Globus pallidus (tissue), 1 donor: Measurements from ENCODE around the gene ZNF324.
"Not testable (repeated sequence)": the region's sequence is repeated elsewhere in the genome, so short reads cannot be mapped to it uniquely, and the experiment has no call there.

Source experiments
- DNase-seq: peaks from one replicate; pipeline ENCODE4 v3.0.0-alpha.2; 2015; ENCODE audit warnings: low spot score

Gene ZNF324

GRCh38 chr19:58471736-58472135 lies 4.9 kb downstream of the ZNF324 start:
- no peak for DNase-seq

DNA sequence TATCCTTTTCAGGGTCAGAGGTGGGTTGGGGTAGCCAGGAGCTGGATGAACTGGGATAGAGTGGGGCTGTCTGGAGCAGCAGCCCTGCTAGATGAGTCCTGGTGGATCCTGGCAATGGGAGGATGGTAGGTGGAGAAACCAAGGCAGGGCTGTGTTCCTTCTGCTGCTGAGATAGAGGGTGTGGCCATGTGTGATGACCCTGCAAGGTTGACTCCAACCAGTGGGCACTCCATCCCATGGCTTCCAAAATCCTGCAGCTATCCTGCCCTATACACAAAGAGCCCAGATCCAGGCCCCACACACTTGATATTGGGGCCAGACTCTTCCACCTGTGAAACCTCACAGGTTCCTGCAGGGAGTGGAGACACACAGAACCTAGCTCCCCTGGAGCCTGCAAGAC lies 6.9 kb downstream of the ZNF324 start:
- DNase-seq, result no peak

- DNase-seq, result no peak
Measured at GRCh38 chr19:58474291-58474996, 7.6 kb downstream of the ZNF324 start.

- no peak for DNase-seq
Measured at GRCh38 chr19:58474997-58475713, 8.3 kb downstream of the ZNF324 start.

GRCh38 chr19:58475714-58476497 lies 9.0 kb downstream of the ZNF324 start, which contains the start of gene ZNF446:
ZNF446 (plus strand) TSS chr19:58476352; CDS start chr19:58477219, 867 bp downstream.
- peak; percentile 98 for DNase-seq

DNA sequence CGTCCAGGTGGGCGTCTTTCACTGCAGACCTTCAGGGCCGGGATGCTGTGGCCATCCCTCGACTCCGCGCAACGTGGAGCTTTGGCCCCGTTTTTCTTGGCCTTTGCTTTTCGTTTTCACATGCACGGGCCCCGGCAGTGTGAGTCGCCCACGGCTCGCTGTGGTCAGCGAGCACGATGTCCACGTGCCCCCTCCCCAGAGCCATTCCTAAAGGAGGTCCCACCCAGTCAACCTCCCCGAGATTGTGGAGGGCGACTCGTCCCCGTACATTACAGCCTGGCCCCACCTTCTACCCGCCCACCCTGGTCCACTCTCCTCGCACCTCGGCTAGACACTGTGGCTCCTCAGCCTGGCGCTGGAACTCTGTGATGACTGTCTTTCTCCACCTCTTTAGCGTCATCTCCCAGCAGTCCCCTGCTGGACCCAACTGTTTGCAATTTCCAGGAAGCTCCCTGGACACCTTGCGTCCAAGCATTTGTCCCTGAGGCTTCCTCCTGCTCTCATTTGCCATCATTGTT lies 9.7 kb downstream of the ZNF324 start:
- no peak for DNase-seq

- DNase-seq, result no peak
Measured at GRCh38 chr19:58477130-58477529, 10.2 kb downstream of the ZNF324 start.

- DNase-seq, result no peak
Measured at GRCh38 chr19:58477871-58478270, 11.0 kb downstream of the ZNF324 start.

GRCh38 chr19:58479303-58479702 lies 12.4 kb downstream of the ZNF324 start:
- no peak for DNase-seq

GRCh38 chr19:58479736-58480480 lies 13.0 kb downstream of the ZNF324 start:
- DNase-seq, result no peak

- no peak for DNase-seq
Measured at GRCh38 chr19:58480481-58480830, 13.6 kb downstream of the ZNF324 start.

DNA sequence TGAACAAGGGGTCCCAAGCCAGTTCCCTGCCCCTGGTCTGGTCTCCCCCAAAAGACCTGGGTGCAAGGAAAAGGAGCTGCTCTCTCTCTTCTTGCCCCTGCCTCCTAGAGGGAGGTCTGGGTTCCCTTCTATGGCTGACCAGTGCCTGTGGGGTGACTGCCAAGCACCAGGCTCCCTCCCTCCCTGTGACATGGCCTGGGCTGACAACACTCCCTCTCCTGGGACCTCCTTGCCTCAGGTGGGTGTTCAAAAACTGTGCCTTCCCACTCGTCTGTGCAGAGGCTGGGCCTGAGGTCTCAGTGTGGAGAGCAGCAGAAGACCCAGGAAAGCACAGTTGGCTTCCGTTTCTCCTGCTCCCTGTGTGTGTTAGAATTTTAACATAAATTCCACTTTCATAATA lies 14.0 kb downstream of the ZNF324 start:
- no peak for DNase-seq

DNA sequence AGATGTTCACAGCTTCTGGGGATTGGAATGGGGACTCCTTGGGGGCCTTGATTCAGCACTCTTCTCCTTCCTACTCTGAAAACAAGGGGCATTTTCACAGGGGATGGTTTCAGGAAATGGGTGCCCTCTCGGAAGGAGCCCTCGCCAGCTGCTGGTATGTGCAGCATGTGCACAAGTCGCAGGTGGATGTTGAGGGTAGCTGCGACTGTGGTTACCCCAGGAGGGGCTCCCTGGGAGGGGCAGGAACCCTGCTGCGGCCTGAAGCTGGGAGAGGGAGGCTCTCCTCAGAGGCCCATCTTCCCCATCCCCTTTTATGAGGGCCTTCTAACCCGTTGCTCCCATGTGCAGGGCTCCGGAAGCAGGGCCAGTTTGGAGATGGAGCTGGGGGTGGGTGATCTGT lies 15.5 kb downstream of the ZNF324 start:
- no peak for DNase-seq

DNA sequence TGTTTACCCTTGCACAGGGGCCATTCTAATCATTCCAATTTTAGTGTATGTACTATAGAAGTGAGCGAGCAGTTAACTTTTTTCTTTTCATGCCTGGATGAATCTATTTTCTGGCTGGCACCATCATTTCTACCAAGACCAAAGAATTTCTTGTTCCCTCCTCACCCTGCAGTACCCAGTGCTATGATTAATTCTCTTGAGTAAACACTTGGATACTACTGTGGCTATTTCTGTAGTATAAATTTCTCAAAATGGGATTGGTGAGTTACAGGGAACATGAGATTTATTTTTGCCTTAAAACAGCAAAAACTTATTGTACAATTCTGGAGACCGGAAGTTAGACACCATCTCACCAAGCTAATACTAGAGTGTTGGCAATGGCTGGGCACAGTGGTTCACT lies 16.9 kb downstream of the ZNF324 start:
- no peak for DNase-seq

GRCh38 chr19:58484349-58484748 lies 17.5 kb downstream of the ZNF324 start:
- not testable (repeated sequence) for DNase-seq

DNA sequence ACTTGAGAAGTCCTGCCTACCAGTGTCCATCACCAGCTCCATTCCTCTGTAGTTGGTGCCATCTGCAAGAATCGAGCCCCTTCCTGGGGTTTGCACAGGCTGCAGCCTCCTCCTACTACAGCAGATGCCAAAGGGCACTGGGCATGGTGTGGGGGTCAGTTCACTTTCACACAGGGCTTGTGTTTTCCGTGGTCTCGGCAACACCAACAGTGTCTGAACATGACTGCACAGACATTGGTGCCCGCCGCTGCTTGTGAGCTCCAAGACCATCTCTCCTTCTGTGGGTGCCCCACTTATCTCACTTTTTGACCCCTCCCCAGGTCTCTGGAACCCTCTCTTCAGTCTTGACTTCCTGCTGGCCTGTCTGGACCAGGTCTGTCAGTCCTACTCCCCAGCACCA lies 24.5 kb downstream of the ZNF324 start:
- no peak for DNase-seq

DNA sequence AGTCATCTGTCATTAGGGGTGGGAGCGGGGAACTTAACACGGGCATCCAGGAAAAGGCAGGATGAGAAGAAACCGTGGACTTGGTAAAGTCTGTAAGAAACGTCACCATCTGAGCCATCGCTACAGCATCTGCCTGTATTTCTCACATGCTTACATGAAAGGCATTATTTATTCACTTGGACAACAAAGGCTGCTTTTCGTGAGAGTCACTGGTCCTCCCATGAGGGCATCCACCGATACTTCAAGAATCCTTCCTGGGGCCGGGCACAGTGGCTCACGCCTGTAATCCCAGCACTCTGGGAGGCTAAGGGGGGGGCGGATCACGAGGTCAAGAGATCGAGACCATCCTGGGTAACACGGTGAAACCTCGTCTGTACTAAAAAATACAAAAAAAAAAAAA lies 25.4 kb downstream of the ZNF324 start:
- peak; percentile 61 for DNase-seq

GRCh38 chr19:58497634-58498170 lies 30.8 kb downstream of the ZNF324 start:
- no peak for DNase-seq

GRCh38 chr19:58498316-58499020 lies 31.6 kb downstream of the ZNF324 start:
- no peak for DNase-seq

GRCh38 chr19:58499021-58499927 lies 32.4 kb downstream of the ZNF324 start:
- DNase-seq, result peak; percentile 99
